HG03097 (cell line): ENCODE data around the gene TBC1D20.
"Not testable (repeated sequence)": the region's sequence is repeated elsewhere in the genome, so short reads cannot be mapped to it uniquely, and the experiment has no call there.

ENCODE experiments used
- ATAC-seq: cut with Tn5 transposase; IDR thresholded peaks from one replicate; pipeline ENCODE4 v1.9.1; 2021; ENCODE audit not compliant: unreplicated experiment, low FRiP score

TBC1D20 gene

DNA sequence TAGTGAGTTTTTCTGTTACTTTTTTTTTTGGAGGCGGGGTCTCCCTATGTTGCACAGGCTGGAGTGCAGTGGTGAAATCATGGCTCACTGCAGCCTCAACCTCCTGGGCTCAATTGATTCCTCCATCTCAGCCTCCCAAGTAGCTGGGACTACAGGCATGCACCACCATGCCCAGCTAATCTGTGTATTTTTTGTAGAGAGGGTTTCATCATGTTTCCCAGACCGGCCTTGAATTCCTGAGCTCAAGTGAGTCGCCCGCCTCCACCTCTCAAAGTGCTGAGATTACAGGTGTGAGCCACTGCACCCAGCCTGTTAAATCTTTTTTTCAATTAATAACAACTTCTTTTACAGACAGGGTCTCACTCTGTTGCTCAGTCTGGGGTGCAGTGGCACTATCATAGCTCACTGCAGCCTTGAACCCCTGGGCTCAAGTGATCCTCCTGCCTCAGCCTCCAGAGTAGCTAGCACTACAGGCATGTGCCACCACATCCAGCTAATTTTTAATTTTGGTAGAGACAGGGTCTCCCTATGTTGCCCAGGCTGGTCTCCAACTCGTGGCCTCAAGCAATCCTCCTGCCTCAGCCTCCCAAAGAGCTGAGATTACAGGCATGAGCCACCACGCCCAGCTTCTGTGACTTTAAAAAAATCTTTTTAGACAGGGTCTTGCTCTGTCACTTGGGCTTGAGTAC lies 14.4 kb upstream of the TBC1D20 start:
- not testable (repeated sequence) for ATAC-seq

DNA sequence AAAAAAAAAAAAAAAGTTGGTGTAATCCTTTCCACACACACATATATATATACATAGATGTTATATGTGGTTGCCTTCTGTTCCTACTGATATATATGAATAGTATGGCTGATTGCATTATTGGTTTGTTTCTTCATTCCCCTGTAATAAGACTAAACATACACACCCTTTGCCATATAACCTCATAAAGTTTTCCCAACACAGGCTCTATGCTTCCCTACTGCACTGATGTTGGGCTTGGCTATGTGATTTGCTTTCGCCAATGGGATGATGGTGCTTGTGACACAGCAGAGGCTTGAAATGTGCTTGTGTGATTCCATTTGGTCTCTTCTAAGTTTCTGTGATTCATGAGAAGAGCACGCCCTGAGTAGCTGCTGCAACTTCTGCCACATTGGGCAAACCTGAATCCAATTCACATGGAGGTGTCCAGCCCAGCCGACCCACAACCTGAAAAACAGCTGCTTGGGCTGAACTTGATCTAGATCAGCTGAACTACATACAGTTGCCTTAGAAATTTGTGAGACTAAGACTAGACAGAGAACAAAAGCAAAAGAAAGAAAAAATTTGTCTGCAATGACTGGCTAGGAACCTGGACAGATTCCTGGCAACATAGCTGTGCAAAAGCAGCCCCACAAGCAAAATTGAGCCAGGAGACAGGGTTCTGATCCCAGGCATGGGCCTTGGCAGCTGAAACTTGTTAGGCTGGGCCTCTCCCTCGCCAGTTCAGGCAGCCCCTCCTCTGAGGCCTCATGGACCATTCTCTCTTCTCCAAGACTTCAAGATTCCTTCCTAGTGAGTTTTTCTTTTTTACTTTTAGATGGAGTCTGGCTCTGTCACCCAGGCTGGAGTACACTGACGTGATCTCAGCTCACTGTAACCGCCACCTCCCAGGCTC lies 13.4 kb upstream of the TBC1D20 start:
- no peak for ATAC-seq

DNA sequence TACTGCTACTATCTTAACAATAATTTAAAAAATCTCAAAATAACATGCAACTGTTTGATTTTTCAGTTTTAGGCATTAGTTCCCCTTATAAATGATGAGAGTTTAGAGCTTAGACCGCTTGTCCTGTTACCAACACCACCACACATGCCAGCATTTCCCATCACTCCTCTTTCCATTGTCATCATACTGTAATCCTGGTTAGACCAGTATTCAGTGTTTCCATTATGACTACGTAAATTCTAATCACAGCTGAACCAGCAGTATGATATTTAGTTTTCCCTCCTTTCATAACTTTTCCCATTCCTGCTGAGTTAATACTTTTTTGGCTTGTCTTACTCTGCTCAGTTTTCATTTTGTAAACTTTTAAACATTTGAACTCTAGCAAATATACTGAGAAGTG lies 12.2 kb upstream of the TBC1D20 start:
- no peak for ATAC-seq

DNA sequence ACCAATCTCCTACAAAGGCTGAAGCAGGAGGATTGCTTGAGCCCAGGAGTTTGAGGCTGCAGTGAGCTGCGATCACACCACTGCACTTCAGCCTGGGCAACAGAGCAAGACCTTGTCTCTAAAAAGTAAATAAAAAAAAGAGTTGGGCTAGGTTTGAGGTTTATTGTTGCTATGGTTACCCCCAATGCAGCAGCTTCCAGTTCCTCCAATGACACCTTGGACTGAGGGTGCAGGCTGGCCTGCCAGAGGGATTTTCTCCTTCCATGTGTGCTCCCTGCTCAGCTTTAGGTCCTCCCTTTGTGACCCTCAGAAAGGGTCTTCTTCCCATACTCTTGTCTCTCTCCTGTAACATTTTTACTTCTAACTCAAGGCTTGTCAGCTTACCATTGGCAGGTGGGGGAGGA lies 10.6 kb upstream of the TBC1D20 start:
- no peak for ATAC-seq

DNA sequence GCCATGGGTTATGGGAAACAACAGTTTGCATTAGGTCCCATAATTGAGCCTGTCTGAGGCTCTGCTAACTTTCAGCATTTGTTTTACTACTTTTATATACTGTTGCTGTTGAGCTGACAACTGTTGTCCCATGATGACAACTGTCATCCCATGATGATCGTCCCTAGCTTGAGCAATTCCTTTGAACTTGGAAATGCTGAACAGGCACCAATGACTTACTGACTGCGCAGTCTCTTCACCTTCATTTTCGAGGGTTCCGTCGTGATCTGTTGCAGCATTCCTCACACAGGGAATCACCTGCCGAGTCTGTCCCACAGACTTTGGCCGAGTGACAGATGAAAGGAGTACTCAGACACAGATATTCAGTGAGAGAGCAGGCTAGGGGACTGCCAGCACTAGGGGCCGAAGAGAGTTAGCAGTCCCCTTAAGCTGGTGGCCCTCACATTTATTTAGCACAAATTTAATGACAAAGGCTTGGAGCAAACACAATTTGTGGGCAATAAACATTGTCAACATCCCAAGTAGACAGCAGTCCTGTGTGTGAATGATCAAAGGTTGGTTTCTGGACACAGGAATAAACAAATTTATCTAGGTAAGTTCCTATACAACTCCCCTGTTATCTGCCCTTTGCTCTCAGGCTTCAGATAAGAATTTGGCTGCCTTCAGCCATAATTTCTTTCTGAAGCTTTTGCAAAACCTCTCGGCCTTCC lies 10.0 kb upstream of the TBC1D20 start:
- ATAC-seq: no peak

DNA sequence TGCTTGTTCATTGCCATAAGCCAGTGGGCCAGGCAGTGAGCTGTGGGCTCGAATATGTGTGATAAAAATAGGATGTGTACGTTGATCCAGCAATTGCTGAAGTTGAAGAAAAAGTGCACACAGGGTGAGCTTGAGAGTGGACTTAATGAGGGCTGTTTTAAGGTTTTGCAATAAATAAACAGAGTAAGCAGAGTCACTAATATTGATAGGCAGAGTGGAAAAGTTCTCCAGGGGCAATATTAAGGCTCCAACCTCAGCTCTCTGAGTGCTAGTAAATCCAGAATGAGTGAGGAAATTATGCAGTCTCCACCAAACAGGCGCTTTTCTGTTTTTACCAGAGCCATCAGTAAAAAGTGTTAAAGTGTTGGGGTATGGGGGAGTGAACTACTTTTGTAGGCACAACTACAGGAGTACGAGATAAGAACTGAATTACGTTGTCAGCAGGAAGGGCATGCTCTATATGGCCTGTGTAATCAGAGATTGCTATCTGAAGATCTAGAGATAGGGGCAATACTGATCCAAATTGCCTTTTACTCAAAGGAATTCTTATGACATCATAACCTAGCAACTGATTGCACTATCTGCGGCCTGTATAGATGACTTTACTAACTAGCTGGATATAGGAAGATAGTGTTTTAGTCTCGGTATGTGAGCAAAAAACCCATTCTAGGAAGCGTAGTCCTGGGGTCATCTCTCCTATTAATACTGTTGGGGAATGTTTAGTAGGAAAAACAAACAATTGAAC lies 7.6 kb upstream of the TBC1D20 start:
- ATAC-seq: no peak

DNA sequence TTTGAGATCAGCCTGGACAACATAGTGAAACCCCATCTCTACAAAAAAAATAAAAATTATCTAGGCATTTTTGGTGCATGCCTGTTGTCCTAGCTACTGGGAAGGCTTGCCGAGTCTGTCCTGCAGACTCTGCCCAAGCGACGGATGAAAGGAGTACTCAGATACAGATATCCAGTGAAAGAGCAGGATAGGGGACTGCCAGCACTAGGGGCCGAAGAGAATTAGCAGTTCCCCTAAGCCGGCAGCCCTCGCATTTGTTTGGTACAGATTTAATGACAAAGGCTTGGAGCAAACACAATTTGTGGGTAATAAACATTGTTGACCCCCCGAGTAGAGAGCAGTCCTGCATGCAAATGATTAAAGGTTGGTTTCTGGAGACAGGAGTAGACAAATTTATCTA lies 5.4 kb upstream of the TBC1D20 start:
- no peak for ATAC-seq

DNA sequence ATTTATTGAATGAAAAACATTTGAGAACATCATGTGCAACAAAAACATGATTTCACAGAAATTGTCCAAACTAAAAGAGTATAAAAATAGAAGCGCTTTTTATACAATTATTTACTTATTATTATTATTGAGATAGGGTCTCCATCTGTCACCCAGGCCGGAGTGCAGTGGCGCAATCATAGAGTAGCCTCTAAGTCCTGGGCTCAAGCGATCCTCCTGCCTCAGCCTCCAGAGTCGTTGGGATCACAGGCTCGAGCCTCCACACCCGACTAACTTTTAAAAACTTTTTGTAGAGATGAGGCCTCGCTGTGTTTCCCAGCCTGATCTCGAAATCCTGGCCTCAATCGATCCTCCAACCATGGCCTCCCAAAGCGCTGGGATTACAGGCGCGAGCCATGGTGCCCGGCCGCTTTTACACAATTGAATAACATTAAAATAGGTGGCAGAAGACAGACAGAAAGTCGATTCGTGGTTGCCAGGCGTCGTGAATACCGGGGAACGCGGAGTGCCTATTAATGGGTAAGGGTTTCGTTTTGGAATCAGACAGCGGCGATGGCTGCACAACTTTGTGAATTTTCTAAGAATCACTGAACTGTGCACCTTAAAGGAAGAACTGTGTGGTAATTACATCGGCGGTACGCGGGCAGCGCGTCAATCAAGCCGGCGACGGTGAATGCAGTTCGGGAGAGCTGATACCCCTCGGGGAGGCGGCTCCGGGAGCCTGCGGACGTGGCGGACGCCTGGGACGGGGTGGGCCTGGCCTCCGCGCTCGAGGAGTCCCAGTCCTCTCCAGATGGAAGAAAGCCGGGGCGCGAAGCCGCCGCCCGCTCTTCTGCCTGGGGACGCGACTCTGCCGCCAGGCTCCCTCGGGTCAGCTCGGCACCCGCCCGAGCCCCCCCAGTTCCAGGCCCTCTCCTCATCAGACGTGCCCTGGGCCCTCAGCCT lies 807 bp downstream of the TBC1D20 start:
- ATAC-seq: peak; percentile 29

DNA sequence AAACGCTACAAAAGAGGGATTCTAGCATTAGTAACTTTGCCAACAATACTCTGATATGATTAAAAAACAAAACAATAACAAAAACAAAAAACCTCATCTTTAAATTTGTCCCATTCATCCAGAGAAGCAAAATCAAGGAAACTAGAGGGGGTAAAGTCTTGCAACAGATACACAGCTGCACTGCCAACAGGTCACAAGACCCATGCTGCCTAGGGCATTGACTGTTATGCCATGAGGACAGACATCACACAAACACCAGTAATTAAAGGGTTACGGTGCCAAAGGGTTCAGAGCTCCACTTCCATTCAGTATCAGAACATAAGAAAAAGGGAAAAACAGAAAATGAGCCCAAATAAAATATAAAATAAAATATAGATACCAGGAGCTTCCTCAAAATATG lies 1.6 kb downstream of the TBC1D20 start:
- ATAC-seq: no peak

DNA sequence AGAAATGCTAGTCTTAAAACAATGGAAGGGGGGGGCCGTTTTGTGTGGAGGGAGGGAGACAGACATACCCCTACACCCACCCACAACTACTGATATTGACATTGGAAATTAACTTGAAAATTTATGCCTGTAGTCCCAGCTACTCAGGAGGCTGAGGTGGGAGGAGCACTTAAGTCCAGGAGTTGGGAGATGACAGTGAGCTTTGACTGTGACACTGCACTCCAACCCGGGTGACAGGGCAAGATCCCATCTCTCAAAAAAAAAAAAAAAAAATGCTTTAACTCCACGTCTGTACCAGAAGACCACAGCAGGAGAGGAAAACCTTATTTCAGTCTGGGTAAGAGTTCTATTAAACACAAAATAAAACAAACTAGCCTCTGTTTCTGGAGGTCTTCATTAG lies 2.2 kb downstream of the TBC1D20 start:
- no peak for ATAC-seq

DNA sequence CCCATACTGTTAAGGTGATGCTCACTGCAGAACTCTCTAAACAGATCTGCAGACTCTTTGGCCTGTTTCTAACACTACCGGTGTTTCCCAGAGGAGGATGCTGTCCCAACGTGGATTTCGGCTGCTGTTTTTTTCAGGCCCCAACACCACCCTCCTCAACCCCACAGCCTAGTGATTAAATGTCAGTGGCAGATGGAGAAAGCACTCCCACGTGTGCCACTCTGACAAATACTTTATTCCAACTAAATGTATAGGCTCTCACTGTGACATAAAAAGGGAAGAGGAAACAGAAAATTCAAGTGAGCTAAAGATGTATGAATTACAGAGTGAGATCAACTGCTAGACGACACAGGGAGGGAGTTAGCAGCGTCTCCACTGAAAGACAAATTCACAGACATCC lies 3.6 kb downstream of the TBC1D20 start:
- ATAC-seq: no peak

DNA sequence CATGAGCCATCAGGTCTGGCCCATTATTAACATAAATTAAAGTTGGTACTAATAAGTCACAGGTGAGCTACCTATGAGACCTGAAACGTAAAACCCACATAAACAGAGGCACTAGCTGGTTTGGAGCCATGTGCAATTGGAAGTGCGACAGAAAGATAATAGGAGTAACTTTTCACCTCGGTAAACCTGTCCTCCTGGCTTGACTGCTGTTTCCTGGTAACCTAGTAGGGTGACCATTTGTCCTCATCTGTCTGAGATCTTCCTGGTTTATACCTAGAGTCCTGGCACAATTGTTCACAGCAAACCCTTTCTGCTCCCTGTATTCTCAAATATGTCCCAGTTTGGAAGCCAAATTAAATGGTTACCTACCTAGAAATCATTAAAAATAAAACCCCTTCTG lies 7.4 kb downstream of the TBC1D20 start:
- ATAC-seq: no peak

DNA sequence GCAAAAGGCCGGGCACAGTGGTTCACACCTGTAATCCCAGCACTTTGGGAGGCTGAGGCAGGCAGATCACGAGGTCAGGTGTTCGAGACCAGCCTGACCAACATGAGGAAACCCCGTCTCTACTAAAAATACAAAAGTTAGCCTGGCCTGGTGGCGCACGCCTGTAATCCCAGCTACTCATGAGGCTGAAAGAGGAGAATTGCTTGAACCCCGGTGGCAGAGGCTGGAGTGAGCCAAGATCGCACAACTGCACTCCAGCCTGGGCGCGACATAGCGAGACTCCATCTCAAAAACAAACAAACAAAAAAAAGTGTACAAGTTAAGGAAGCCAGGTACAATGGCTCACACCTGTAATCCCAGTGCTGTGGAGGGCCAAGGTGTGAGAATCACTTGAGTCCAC lies 10.3 kb downstream of the TBC1D20 start:
- not testable (repeated sequence) for ATAC-seq

DNA sequence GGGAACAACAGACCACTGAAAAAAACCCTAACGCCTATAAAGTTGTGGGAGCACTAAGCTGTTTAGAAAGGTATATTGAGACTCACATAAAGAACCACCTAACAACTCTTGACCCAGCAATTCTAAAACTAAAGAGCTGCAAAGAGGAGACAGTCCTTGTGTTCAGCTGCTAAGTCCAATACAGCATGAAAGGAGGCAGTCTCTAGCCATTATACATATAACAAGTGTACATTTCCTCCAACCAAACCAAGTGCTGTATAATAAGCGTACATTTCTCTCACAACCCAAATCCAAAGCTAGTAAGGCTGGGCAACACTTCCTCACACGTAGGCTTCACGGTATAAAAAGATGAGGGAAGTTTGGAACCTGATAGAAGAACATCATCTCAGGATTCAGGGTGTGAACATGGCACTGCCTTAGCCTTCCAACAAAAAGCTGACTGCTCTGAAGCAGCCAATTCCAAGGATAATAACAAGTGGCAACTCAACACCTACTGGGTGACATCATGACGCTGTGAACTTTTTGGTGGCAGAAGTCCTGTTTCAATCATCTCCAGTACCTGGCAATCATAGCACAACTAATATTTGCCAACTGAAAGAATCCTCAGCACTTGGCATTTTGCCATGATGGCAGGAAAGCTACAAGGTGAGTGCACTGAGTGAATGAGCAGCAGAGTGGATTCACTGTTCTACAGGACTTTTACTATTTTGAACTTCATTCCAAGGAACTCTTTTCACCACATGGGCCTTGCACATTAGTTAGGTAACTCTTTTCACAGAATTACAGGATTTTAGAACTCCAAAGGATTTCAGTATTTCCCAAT lies 16.6 kb downstream of the TBC1D20 start:
- no peak for ATAC-seq

DNA sequence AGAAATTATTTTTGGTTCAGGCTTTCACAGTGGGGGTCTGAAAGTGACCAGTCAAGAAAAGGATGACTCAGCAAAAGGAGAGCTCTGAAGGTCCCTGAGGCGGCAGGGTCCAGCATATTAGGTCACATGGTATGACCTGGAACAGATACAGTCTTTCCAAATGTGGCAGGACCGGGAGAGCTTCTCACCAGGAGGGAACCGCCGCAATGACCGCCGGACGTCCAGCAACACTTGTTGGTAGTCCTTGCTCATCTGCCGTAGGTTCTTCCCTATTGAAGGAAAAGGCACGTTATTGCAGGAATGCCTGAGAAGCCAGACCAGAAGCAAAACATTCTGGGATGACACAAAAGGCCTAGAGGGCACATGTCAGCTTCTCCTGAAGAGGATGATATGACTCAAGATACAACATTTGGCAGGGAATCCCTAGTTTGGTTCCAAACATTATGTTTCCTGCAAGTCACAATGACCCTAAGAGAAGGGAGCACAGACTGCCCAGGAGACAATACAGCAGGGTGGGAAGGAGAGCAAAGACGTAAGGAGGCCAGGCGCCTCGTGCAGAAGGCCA lies 17.4 kb downstream of the TBC1D20 start:
- no peak for ATAC-seq

DNA sequence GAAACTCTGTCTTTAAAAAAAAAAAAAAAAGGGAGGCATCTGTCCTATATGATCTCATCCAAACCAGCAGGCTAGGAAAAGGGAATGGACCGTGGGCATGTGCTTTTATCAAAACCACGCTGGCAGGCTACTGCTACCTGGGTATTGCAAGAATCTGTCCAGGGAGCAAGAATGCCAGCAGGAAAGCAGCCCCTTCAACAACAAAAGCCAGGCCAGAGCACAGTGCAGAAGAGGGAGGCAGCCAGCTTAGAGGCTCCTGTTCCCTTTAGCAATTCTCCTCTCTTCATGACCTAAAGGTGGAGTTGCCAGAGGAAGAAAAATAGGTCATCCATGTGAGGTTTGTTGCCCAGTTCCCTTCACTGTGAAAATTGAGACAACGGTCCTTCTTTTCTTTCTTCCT lies 18.2 kb downstream of the TBC1D20 start:
- ATAC-seq: no peak

DNA sequence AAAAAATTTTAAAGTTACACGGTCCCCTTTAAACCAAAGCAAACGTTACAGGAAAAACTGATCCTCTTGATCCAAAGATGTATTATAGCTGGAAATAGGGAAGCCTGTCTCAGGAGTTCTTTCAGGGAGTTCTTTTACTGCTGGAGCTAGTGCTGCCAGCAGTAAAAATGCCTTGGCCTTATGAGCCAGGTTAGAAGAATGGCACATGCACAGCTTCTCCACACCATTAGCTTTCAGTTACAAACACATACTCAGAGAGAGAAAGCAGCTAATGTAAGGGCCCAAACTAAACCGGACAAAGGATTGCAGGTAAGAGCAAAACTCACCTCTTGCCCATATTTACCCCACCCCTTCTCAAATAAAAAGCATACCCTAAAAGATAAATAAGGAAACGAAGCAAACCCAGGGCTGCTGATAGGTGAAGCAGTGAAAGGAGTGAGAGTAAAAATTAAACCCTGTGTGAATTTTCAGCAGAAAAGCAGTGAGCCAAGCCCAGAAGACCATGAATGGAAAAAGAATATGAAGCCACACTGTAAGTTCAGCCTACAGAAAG lies 19.0 kb downstream of the TBC1D20 start:
- ATAC-seq: no peak

DNA sequence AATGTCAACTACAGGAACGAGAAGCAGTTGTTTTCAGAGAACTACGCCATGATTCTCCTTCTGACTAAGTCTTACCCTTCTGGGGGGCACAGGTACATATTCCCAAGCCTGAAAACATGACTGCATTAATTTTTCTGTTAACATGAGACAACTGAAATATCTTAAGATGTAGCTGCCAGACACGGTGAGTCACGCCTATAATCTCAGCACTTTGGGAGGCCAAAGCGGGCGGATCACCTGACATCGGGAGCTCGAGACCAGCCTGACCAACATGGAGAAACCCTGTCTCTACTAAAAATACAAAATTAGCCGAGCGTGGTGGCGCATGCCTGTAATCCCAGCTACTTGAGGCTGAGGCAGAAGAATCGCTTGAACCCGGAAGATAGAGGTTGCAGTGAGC lies 21.7 kb downstream of the TBC1D20 start:
- no peak for ATAC-seq
